ENCODE results near the gene BCL11B.

The BCL11B gene

GRCh38 chr14:99271951-99272631 lies at the start of gene BCL11B:
Gene BCL11B (minus strand): TSS chr14:99272197. CDS start chr14:99271218, 979 bp downstream.
- peak; percentile 94 for DNase-seq

- DNase-seq, result no peak
These were observed 49.4 kb upstream of the BCL11B start for GRCh38 chr14:99321236-99321925.

DNA sequence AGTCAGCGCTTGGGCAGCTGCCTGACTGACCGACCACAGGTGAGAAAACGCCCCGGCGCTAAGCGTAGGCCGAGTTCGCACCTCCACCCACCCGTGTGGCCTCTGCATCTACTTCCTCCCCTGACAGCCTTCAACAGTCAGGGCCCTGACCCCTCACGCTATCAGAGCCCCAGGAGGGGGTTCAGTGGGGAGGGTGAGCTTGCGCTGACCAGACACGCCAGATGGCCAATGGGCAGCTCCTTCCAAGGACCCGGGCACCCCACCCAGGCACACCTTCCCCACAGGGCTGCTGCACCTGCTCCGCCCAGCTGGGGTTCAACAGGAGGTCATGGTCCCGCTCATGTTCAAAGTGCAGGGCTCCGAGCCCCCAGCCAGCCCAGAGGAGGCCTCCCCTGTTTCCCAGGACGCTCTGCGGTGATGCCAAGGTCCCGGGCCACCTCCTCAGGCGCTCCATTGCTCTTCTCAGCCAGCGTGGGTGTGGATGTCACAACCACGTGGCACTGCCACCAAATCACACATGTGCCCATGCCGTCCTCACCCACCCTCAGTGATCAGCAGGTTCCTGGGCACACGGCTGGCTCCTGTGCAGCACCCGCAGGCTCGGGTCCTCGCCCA lies 48.7 kb upstream of the BCL11B start:
- DNase-seq, result no peak

- DNase-seq, result peak; percentile 89
These were observed 48.1 kb upstream of the BCL11B start for GRCh38 chr14:99320105-99320572.

DNA sequence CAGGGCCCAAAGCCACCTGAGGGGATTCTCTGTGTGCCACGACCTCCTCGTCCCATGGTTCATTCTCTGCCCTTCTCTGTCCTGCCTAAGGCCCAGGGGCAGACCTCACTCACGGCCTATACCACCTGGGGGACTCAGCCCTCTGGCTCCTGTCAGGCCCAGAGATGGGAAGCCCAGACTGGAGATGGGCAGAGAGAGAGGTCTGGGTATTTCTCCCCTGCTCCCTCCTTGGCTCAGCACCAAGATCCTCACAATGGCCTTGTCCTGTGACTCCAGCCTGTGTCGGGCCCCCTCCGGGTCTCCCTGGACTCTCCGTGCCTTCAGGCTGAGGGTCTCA lies 46.9 kb upstream of the BCL11B start:
- no peak for DNase-seq

- DNase-seq, result no peak
These were observed 46.3 kb upstream of the BCL11B start for GRCh38 chr14:99318091-99318958.

DNA sequence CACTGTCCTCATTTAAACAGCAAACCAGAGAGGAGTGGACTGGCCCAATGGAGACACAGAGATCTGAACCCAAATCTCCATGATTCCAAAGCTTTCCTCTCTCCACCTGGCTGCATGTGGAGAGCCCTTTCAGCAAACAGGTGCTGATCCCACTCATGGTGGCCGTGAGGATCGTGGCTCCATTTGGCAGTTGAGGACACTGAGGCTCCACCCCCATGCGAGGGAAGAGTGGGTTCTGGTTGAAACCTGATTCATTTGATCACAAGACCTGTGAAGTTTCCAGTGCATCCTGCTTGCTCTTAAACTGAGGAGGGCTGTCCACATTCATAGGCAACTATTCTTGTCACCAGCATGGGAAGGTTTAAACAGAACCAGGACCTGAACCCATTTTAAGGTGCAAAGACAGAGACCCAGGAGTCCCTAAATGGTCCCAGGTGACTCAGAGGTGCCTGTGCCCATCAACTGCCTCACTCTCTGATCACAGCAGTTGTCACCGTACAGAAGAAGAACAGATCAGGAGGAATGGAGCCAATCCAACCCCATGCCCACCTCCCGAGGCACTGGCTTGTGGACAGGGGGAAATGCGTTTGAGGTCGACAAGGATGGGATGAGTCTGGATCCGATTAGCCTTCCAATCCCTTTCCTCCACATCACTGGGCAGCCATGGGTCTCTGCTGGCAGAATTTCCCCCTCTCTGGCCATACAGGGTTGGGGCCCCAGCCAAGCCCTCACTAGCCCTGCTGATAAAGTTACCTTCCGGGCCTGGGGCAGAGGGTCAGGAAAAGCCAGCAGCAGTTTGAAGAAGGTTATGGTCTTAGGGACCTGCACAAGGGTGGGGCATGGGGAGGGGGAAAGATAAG lies 45.5 kb upstream of the BCL11B start:
- no peak for DNase-seq

- no peak for DNase-seq
These were observed 44.5 kb upstream of the BCL11B start for GRCh38 chr14:99316281-99317163.

- DNase-seq, result no peak
These were observed 43.2 kb upstream of the BCL11B start for GRCh38 chr14:99315197-99315596.

DNA sequence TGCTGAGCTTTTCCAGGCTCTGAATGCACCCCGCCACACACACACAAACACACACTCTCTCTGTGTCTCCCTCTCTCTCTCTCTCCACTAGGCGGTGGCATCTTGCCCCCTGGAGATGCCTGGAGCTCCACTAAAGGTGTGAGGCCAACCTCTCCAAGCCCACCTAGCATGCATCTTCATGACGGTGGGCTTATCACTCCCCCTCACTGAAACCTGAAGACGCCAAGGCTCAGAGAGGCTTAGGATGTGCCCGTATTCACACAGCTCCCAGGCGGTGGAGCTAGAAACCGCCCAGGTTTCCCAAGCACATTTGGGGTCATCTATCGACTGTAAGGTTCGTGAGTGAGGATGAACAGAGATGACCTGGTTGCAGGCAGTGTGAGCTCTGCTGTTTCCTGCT lies 42.6 kb upstream of the BCL11B start:
- DNase-seq, result no peak

DNA sequence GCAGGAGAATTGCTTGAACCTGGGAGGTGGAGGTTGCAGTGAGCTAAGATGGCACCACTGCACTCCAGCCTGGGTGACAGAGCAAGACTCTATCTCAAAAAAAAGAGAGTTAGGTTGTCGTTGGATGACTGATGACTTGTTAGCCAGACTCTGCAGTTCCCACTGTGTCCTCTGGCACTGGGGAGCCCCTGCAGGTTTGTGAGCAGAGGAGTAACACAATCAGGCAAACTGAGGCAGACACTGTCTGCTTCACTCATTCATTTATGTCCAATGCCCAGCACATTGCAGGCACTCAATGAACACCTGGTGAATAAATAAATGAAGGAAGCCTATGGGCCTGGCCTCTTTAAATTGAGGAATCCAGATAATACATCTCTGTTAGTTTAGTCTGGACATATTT lies 41.2 kb upstream of the BCL11B start:
- DNase-seq, result no peak

GRCh38 chr14:99312106-99312505 lies 40.1 kb upstream of the BCL11B start:
- DNase-seq, result no peak

GRCh38 chr14:99309220-99309766 lies 37.3 kb upstream of the BCL11B start:
- no peak for DNase-seq

GRCh38 chr14:99304208-99304607 lies 32.2 kb upstream of the BCL11B start:
- DNase-seq, result no peak

DNA sequence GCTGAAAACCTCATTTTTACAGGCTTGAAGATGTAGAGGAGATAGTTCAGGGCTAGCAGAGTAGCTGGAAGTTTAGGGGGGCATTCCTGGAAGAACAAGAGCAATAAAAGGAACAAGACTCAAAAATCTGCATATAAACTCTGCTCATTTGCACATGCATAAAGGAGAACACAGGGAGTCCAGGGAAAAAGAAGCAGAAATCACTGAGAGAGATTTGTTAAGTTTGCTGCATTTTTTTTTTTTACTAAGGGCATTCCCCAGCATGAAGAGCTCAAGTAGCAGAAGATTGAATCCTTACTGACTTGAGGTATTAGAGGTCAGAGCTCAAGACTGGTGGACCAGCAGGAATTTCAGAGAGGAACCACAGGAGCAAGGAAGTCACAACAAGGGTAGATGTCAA lies 28.2 kb upstream of the BCL11B start:
- no peak for DNase-seq

- no peak for DNase-seq
These were observed 24.5 kb upstream of the BCL11B start for GRCh38 chr14:99296517-99296916.

GRCh38 chr14:99289394-99290189 lies 17.6 kb upstream of the BCL11B start:
- no peak for DNase-seq

- DNase-seq, result no peak
These were observed 17.0 kb upstream of the BCL11B start for GRCh38 chr14:99288948-99289347.

GRCh38 chr14:99287269-99287942 lies 15.4 kb upstream of the BCL11B start:
- no peak for DNase-seq

All from activated CD4-positive, alpha-beta T cell treated with anti-CD3 and anti-CD28 coated beads for 48 hours (primary cell).